Stimulated activated naive CD8-positive, alpha-beta T cell treated with anti-CD3 and anti-CD28 coated beads, Interleukin-15, Interleukin-2, amounts not matched to agents 100 ng/mL and 50 ng/mL, for 24 hours (primary cell): Measurements from ENCODE around the gene TAGLN3.
A peak's percentile ranks its signal among the peaks of the same experiment; 100 is the strongest.

Experiments used
- H3K27ac Mint-ChIP-seq: one replicate; pipeline ENCODE4 v1.8.0; 2021; ENCODE audit warnings: mild to moderate bottlenecking, mixed read lengths
- H3K27me3 Mint-ChIP-seq: one replicate; pipeline ENCODE4 v1.8.0; 2021; ENCODE audit warnings: mixed read lengths
- H3K36me3 Mint-ChIP-seq: one replicate; pipeline ENCODE4 v1.8.0; 2021; ENCODE audit warnings: low read depth, mixed read lengths
- H3K4me1 Mint-ChIP-seq: one replicate; pipeline ENCODE4 v1.8.0; 2021; ENCODE audit warnings: low read depth, mixed read lengths
- H3K4me3 Mint-ChIP-seq: one replicate; pipeline ENCODE4 v1.8.0; 2021; ENCODE audit warnings: mild to moderate bottlenecking, mixed read lengths
- H3K9me3 Mint-ChIP-seq: one replicate; pipeline ENCODE4 v1.8.0; 2021; ENCODE audit warnings: mixed read lengths

The TAGLN3 gene

GRCh38 chr3:111998636-111999483 lies at the start of gene TAGLN3:
TSS of gene TAGLN3 (plus strand) at chr3:111998922. CDS start at chr3:111999423, 501 bp downstream.
- Mint-ChIP-seq H3K36me3 (peaks cover 6% of the 10 kb centered on the region), H3K4me3 (peak within 1 kb of the TSS; percentile 63), H3K9me3 (no peaks in the 10 kb centered on the region), H3K27me3 (no peaks in the 10 kb centered on the region), H3K4me1 (peaks cover 51% of the 10 kb centered on the region), H3K27ac (no peak within 1 kb of the TSS)

- no peaks in the 10 kb centered on the region for H3K4me1 Mint-ChIP-seq
Observed at GRCh38 chr3:111949712-111950111, 49.0 kb upstream of the TAGLN3 start.

GRCh38 chr3:111951032-111951431 lies 47.7 kb upstream of the TAGLN3 start:
- no peak overlapping the region for H3K4me3 Mint-ChIP-seq
- H3K4me1 Mint-ChIP-seq = no peaks in the 10 kb centered on the region
- no peaks in the 10 kb centered on the region for H3K9me3 Mint-ChIP-seq
- no peak overlapping the region for H3K27ac Mint-ChIP-seq
- H3K36me3 Mint-ChIP-seq = no peaks in the 10 kb centered on the region
- H3K27me3 Mint-ChIP-seq = no peaks in the 10 kb centered on the region

More at GRCh38 chr3:111949712-111950111, 49.0 kb upstream of the TAGLN3 start:
- H3K9me3 Mint-ChIP-seq = no peaks in the 10 kb centered on the region
- no peaks in the 10 kb centered on the region for H3K36me3 Mint-ChIP-seq
- H3K27me3 Mint-ChIP-seq = no peaks in the 10 kb centered on the region
- no peak overlapping the region for H3K27ac Mint-ChIP-seq
- H3K4me3 Mint-ChIP-seq = no peak overlapping the region

GRCh38 chr3:111952086-111952485 lies 46.6 kb upstream of the TAGLN3 start:
- Mint-ChIP-seq H3K4me1 (no peaks in the 10 kb centered on the region), H3K9me3 (no peaks in the 10 kb centered on the region), H3K27ac (no peak overlapping the region), H3K27me3 (no peaks in the 10 kb centered on the region), H3K36me3 (no peaks in the 10 kb centered on the region), H3K4me3 (no peak overlapping the region)

- H3K9me3 Mint-ChIP-seq = no peaks in the 10 kb centered on the region
- no peaks in the 10 kb centered on the region for H3K36me3 Mint-ChIP-seq
- no peaks in the 10 kb centered on the region for H3K4me1 Mint-ChIP-seq
- no peak overlapping the region for H3K4me3 Mint-ChIP-seq
- H3K27ac Mint-ChIP-seq = no peak overlapping the region
- no peaks in the 10 kb centered on the region for H3K27me3 Mint-ChIP-seq
Observed at GRCh38 chr3:111952866-111953450, 45.8 kb upstream of the TAGLN3 start.

- Mint-ChIP-seq H3K27ac (no peak overlapping the region), H3K9me3 (no peaks in the 10 kb centered on the region), H3K4me1 (no peaks in the 10 kb centered on the region), H3K4me3 (no peak overlapping the region), H3K36me3 (no peaks in the 10 kb centered on the region), H3K27me3 (no peaks in the 10 kb centered on the region)
Observed at GRCh38 chr3:111954228-111954990, 44.3 kb upstream of the TAGLN3 start.

- Mint-ChIP-seq H3K36me3 (no peaks in the 10 kb centered on the region), H3K27ac (no peak overlapping the region), H3K4me3 (no peak overlapping the region), H3K9me3 (no peaks in the 10 kb centered on the region), H3K27me3 (no peaks in the 10 kb centered on the region), H3K4me1 (no peaks in the 10 kb centered on the region)
Observed at GRCh38 chr3:111955876-111956275, 42.8 kb upstream of the TAGLN3 start.

- no peaks in the 10 kb centered on the region for H3K4me1 Mint-ChIP-seq
- H3K27me3 Mint-ChIP-seq = no peaks in the 10 kb centered on the region
- H3K36me3 Mint-ChIP-seq = no peaks in the 10 kb centered on the region
- H3K9me3 Mint-ChIP-seq = no peaks in the 10 kb centered on the region
- H3K27ac Mint-ChIP-seq = no peak overlapping the region
- H3K4me3 Mint-ChIP-seq = no peak overlapping the region
Observed at GRCh38 chr3:111956449-111956848, 42.3 kb upstream of the TAGLN3 start.

GRCh38 chr3:111956995-111957734 lies 41.6 kb upstream of the TAGLN3 start:
- Mint-ChIP-seq H3K4me1 (no peaks in the 10 kb centered on the region), H3K27me3 (no peaks in the 10 kb centered on the region), H3K36me3 (no peaks in the 10 kb centered on the region), H3K27ac (no peak overlapping the region), H3K9me3 (no peaks in the 10 kb centered on the region), H3K4me3 (no peak overlapping the region)

- Mint-ChIP-seq H3K36me3 (no peaks in the 10 kb centered on the region), H3K4me1 (peaks cover 16% of the 10 kb centered on the region), H3K27me3 (no peaks in the 10 kb centered on the region), H3K27ac (no peak overlapping the region), H3K4me3 (no peak overlapping the region), H3K9me3 (no peaks in the 10 kb centered on the region)
Observed at GRCh38 chr3:111961461-111962164, 37.1 kb upstream of the TAGLN3 start.

GRCh38 chr3:111963424-111963823 lies 35.3 kb upstream of the TAGLN3 start:
- H3K4me1 Mint-ChIP-seq = peaks cover 25% of the 10 kb centered on the region
- no peaks in the 10 kb centered on the region for H3K36me3 Mint-ChIP-seq
- no peaks in the 10 kb centered on the region for H3K27me3 Mint-ChIP-seq
- no peak overlapping the region for H3K4me3 Mint-ChIP-seq
- no peak overlapping the region for H3K27ac Mint-ChIP-seq
- H3K9me3 Mint-ChIP-seq = no peaks in the 10 kb centered on the region

GRCh38 chr3:111965484-111965883 lies 33.2 kb upstream of the TAGLN3 start:
- Mint-ChIP-seq H3K27ac (no peak overlapping the region), H3K9me3 (no peaks in the 10 kb centered on the region), H3K4me1 (peaks cover 25% of the 10 kb centered on the region), H3K4me3 (no peak overlapping the region), H3K36me3 (no peaks in the 10 kb centered on the region), H3K27me3 (no peaks in the 10 kb centered on the region)

GRCh38 chr3:111967068-111967467 lies 31.7 kb upstream of the TAGLN3 start:
- no peaks in the 10 kb centered on the region for H3K36me3 Mint-ChIP-seq
- peaks cover 25% of the 10 kb centered on the region for H3K4me1 Mint-ChIP-seq
- H3K9me3 Mint-ChIP-seq = no peaks in the 10 kb centered on the region
- H3K27ac Mint-ChIP-seq = peak overlapping the region; percentile 7
- no peaks in the 10 kb centered on the region for H3K27me3 Mint-ChIP-seq
- no peak overlapping the region for H3K4me3 Mint-ChIP-seq

- H3K9me3 Mint-ChIP-seq = no peaks in the 10 kb centered on the region
- H3K36me3 Mint-ChIP-seq = no peaks in the 10 kb centered on the region
- peak overlapping the region; percentile 4 for H3K4me3 Mint-ChIP-seq
- H3K4me1 Mint-ChIP-seq = peaks cover 25% of the 10 kb centered on the region
- no peaks in the 10 kb centered on the region for H3K27me3 Mint-ChIP-seq
- no peak overlapping the region for H3K27ac Mint-ChIP-seq
Observed at GRCh38 chr3:111967651-111968274, 31.0 kb upstream of the TAGLN3 start.
